DLD1 (cell line): ENCODE results near the gene LRFN3.
"Not testable (repeated sequence)": the region's sequence is repeated elsewhere in the genome, so short reads cannot be mapped to it uniquely, and the experiment has no call there.

Experiments
- in situ Hi-C: cut with HindIII; loops from 2 replicates; pipeline ENCODE4 v1.10.0; 2017; ENCODE audit warnings: low sequenced_read_pairs

The LRFN3 gene

GRCh38 chr19:35935911-35936737 lies at the start of gene LRFN3:
Gene LRFN3 (plus strand): TSS chr19:35936374. CDS start chr19:35939426, 3,052 bp downstream.
- in situ Hi-C loops = no loop called here

GRCh38 chr19:35887197-35887596 lies 49.0 kb upstream of the LRFN3 start:
- in situ Hi-C loops = no loop called here

GRCh38 chr19:35888398-35888797 lies 47.8 kb upstream of the LRFN3 start:
- in situ Hi-C loops = no loop called here

GRCh38 chr19:35889370-35890112 lies 46.6 kb upstream of the LRFN3 start:
- in situ Hi-C loops = no loop called here

- in situ Hi-C loops = no loop called here
Observed at GRCh38 chr19:35890113-35890650, 46.0 kb upstream of the LRFN3 start.

GRCh38 chr19:35891819-35892218 lies 44.4 kb upstream of the LRFN3 start:
- in situ Hi-C loops = not testable (repeated sequence)

GRCh38 chr19:35894342-35894741 lies 41.8 kb upstream of the LRFN3 start:
- in situ Hi-C loops = no loop called here

GRCh38 chr19:35895911-35896642 lies 40.1 kb upstream of the LRFN3 start:
- in situ Hi-C loops = no loop called here

GRCh38 chr19:35896643-35897040 lies 39.5 kb upstream of the LRFN3 start:
- in situ Hi-C loops = no loop called here

GRCh38 chr19:35897706-35898451 lies 38.3 kb upstream of the LRFN3 start:
- in situ Hi-C loops = no loop called here

GRCh38 chr19:35898499-35898809 lies 37.7 kb upstream of the LRFN3 start:
- in situ Hi-C loops = no loop called here

- in situ Hi-C loops = loop anchor here (10.0 kb wide), 1 partner anchor 65 kb away; no protein-coding TSS in a partner anchor
Observed at GRCh38 chr19:35899547-35900214, 36.5 kb upstream of the LRFN3 start.

GRCh38 chr19:35901055-35901644 lies 35.0 kb upstream of the LRFN3 start:
- in situ Hi-C loops = loop anchor here (10.0 kb wide), 1 partner anchor 66 kb away; no protein-coding TSS in a partner anchor

- in situ Hi-C loops = loop anchor here (10.0 kb wide), 1 partner anchor 67 kb away; no protein-coding TSS in a partner anchor
Observed at GRCh38 chr19:35901854-35902661, 34.1 kb upstream of the LRFN3 start, which contains the start of gene HCST. Gene HCST (plus strand): TSS chr19:35902529. CDS start chr19:35902594, 65 bp downstream.

- in situ Hi-C loops = loop anchor here (10.0 kb wide), 1 partner anchor 68 kb away; no protein-coding TSS in a partner anchor
Observed at GRCh38 chr19:35902870-35903475, 33.2 kb upstream of the LRFN3 start.

- in situ Hi-C loops = loop anchor here (10.0 kb wide), 1 partner anchor 69 kb away; no protein-coding TSS in a partner anchor
Observed at GRCh38 chr19:35903550-35904179, 32.5 kb upstream of the LRFN3 start.

- in situ Hi-C loops = loop anchor here (10.0 kb wide), 1 partner anchor 70 kb away; no protein-coding TSS in a partner anchor
Observed at GRCh38 chr19:35904311-35905068, 31.7 kb upstream of the LRFN3 start.
